HEK293T (cell line): ENCODE results near the gene MIA3.

Experiments
- ARNT ChIP-seq: fragments of 450-650 bp; IDR thresholded peaks from 2 replicates; pipeline ENCODE4 v1.6.1; 2017; ENCODE audit warnings: mild to moderate bottlenecking
- BHLHE40 ChIP-seq: fragments of 450-650 bp; IDR thresholded peaks from 2 replicates; pipeline ENCODE4 v1.6.1; 2016; ENCODE audit warnings: mild to moderate bottlenecking, moderate library complexity, borderline replicate concordance
- FOXK2 ChIP-seq: fragments of 450-650 bp; IDR thresholded peaks from 2 replicates; pipeline ENCODE4 v1.6.1; 2016; ENCODE audit warnings: mild to moderate bottlenecking
- FOXM1 ChIP-seq: fragments of 450-650 bp; IDR thresholded peaks from 2 replicates; pipeline ENCODE4 v1.6.1; 2017; ENCODE audit warnings: mild to moderate bottlenecking, borderline replicate concordance
- SP1 ChIP-seq: fragments of 450-650 bp; IDR thresholded peaks from 2 replicates; pipeline ENCODE4 v1.6.1; 2017
- SUZ12 ChIP-seq: fragments of 450-650 bp; IDR thresholded peaks from 2 replicates; pipeline ENCODE4 v1.6.1; 2016; ENCODE audit warnings: mild to moderate bottlenecking
- ZNF384 ChIP-seq: fragments of 450-650 bp; IDR thresholded peaks from 2 replicates; pipeline ENCODE4 v1.6.1; 2016

- TF ChIP-seq FOXK2: no peak
- TF ChIP-seq BHLHE40: no peak
- no peak for TF ChIP-seq FOXM1
- TF ChIP-seq SP1: no peak
- TF ChIP-seq SUZ12: no peak
- TF ChIP-seq ZNF384: no peak
- no peak for TF ChIP-seq ARNT
These were observed 88.9 kb downstream of the MIA3 start for GRCh38 chr1:222706815-222707214.
